Esophagus (tissue), 2 donors: ENCODE results near the gene CPNE4. TPM values are rescaled to one million over a fixed set of nuclear protein-coding genes. Genes with fewer than 3 reads are reported as not detected.

Source experiments
- H3K27ac ChIP-seq, 2 donors: one replicate each; pipeline ENCODE4 v1.5.1; 2013; ENCODE audit warnings: low read depth in 2 of 2, mild to moderate bottlenecking in 2 of 2, inconsistent platforms in 1 of 2, low read length in 1 of 2, moderate library complexity in 1 of 2
- H3K27me3 ChIP-seq, 2 donors: one replicate each; pipeline ENCODE4 v1.6.1; 2013; ENCODE audit warnings: low read length in 2 of 2, control low read depth in 1 of 2, mild to moderate bottlenecking in 1 of 2; ENCODE audit not compliant: insufficient read depth in 2 of 2, control insufficient read depth in 1 of 2
- H3K36me3 ChIP-seq, 2 donors: one replicate each; pipeline ENCODE4 v1.6.1; 2013; ENCODE audit warnings: low read length in 1 of 2; ENCODE audit not compliant: control insufficient read depth in 2 of 2, insufficient read depth in 2 of 2
- H3K4me1 ChIP-seq, 2 donors: one replicate each; pipeline ENCODE4 v1.6.1; 2013; ENCODE audit warnings: low read length in 1 of 2; ENCODE audit not compliant: control insufficient read depth in 2 of 2, insufficient read depth in 2 of 2
- H3K4me3 ChIP-seq, 2 donors: one replicate each; pipeline ENCODE4 v1.5.1; 2013; ENCODE audit warnings: low read length in 2 of 2, mild to moderate bottlenecking in 2 of 2, low read depth in 1 of 2, moderate library complexity in 1 of 2
- H3K9me3 ChIP-seq, 2 donors: one replicate each; pipeline ENCODE4 v1.6.1; 2013; ENCODE audit warnings: mild to moderate bottlenecking in 2 of 2, low read depth in 1 of 2, low read length in 1 of 2, moderate library complexity in 1 of 2; ENCODE audit not compliant: control insufficient read depth in 2 of 2, insufficient read depth in 1 of 2
- WGBS, 2 donors: extraction: QIAGEN DNeasy Blood & Tissue Kit; methylation state at CpG; one replicate each; pipeline ENCODE4 v1.1.7; 2013; 5-methylcytosine and 5-hydroxymethylcytosine counted together
- polyA plus RNA-seq, 2 donors: library from polyadenylated mRNA; stranded (reverse); fragments of 200-250 nt; gene quantifications; one replicate each; pipeline ENCODE4 v1.2.3, GENCODE V29; 2013
- donor health status: healthy with polysubstance abuse.
- donor health status: Bipolar disorder and iron deficiency.

Gene CPNE4
- polyA plus RNA-seq, 2 donors: 0.05 to 0.08 TPM

- no peak overlapping the region for H3K27ac ChIP-seq
- 52% methylated on average over 9 of the region's 9 CpGs for WGBS, 2 donors
- no peaks in the 10 kb centered on the region for H3K27me3 ChIP-seq
- H3K9me3 ChIP-seq: no peaks in the 10 kb centered on the region
- no peaks in the 10 kb centered on the region for H3K4me1 ChIP-seq
- no peaks in the 10 kb centered on the region for H3K36me3 ChIP-seq
- H3K4me3 ChIP-seq: no peak overlapping the region
Observed at GRCh38 chr3:131843174-131843573, 191.6 kb downstream of the CPNE4 start.

GRCh38 chr3:131840156-131840797 is 194.5 kb downstream of the CPNE4 start:
- Histone ChIP-seq H3K27ac (no peak overlapping the region), H3K27me3 (no peaks in the 10 kb centered on the region), H3K9me3 (no peaks in the 10 kb centered on the region), H3K4me1 (no peaks in the 10 kb centered on the region), H3K36me3 (no peaks in the 10 kb centered on the region), H3K4me3 (no peak overlapping the region)
- 46 to 60% methylated on average over 1 of the region's 1 CpG for WGBS, 2 donors

GRCh38 chr3:131835906-131836305 is 198.9 kb downstream of the CPNE4 start:
- WGBS, 2 donors: 94 to 100% methylated on average over 1 of the region's 1 CpG
- H3K9me3 ChIP-seq: no peaks in the 10 kb centered on the region
- H3K27me3 ChIP-seq: no peaks in the 10 kb centered on the region
- H3K27ac ChIP-seq: no peak overlapping the region
- H3K4me1 ChIP-seq: no peaks in the 10 kb centered on the region
- H3K4me3 ChIP-seq: no peak overlapping the region
- H3K36me3 ChIP-seq: no peaks in the 10 kb centered on the region

GRCh38 chr3:131831608-131832007 is 203.2 kb downstream of the CPNE4 start:
- Histone ChIP-seq H3K4me1 (no peaks in the 10 kb centered on the region), H3K4me3 (no peak overlapping the region), H3K27ac (no peak overlapping the region), H3K9me3 (no peaks in the 10 kb centered on the region), H3K27me3 (no peaks in the 10 kb centered on the region), H3K36me3 (no peaks in the 10 kb centered on the region)
- 67 to 83% methylated on average over 4 of the region's 4 CpGs for WGBS, 2 donors

GRCh38 chr3:131821191-131821762 is 213.5 kb downstream of the CPNE4 start:
- Histone ChIP-seq H3K36me3 (no peaks in the 10 kb centered on the region), H3K4me3 (no peak overlapping the region), H3K27ac (no peak overlapping the region), H3K4me1 (no peaks in the 10 kb centered on the region), H3K9me3 (no peaks in the 10 kb centered on the region), H3K27me3 (no peaks in the 10 kb centered on the region)
- 57 to 61% methylated on average over 3 of the region's 3 CpGs for WGBS, 2 donors

- Histone ChIP-seq H3K27ac (no peak overlapping the region), H3K36me3 (no peaks in the 10 kb centered on the region), H3K27me3 (no peaks in the 10 kb centered on the region), H3K9me3 (no peaks in the 10 kb centered on the region), H3K4me3 (no peak overlapping the region), H3K4me1 (no peaks in the 10 kb centered on the region)
- WGBS, 2 donors: 60 to 72% methylated on average over 5 of the region's 5 CpGs
Observed at GRCh38 chr3:131819381-131820055, 215.3 kb downstream of the CPNE4 start.

GRCh38 chr3:131812433-131812832 is 222.4 kb downstream of the CPNE4 start:
- H3K36me3 ChIP-seq: no peaks in the 10 kb centered on the region
- no peaks in the 10 kb centered on the region for H3K4me1 ChIP-seq
- H3K4me3 ChIP-seq: no peak overlapping the region
- 89 to 93% methylated on average over 1 of the region's 1 CpG for WGBS, 2 donors
- no peaks in the 10 kb centered on the region for H3K27me3 ChIP-seq
- H3K9me3 ChIP-seq: no peaks in the 10 kb centered on the region
- H3K27ac ChIP-seq: no peak overlapping the region

GRCh38 chr3:131811481-131811880 is 223.3 kb downstream of the CPNE4 start:
- Histone ChIP-seq H3K36me3 (no peaks in the 10 kb centered on the region), H3K27me3 (no peaks in the 10 kb centered on the region), H3K4me1 (no peaks in the 10 kb centered on the region), H3K4me3 (no peak overlapping the region), H3K27ac (no peak overlapping the region), H3K9me3 (no peaks in the 10 kb centered on the region)
- 82 to 86% methylated on average over 2 of the region's 2 CpGs for WGBS, 2 donors

GRCh38 chr3:131807822-131808221 is 227.0 kb downstream of the CPNE4 start:
- Histone ChIP-seq H3K9me3 (no peaks in the 10 kb centered on the region), H3K4me1 (no peaks in the 10 kb centered on the region), H3K27me3 (no peaks in the 10 kb centered on the region), H3K27ac (no peak overlapping the region), H3K4me3 (no peak overlapping the region), H3K36me3 (no peaks in the 10 kb centered on the region)
- WGBS, 2 donors: 86 to 91% methylated on average over 3 of the region's 3 CpGs

- Histone ChIP-seq H3K4me3 (no peak overlapping the region), H3K9me3 (no peaks in the 10 kb centered on the region), H3K4me1 (no peaks in the 10 kb centered on the region), H3K27me3 (no peaks in the 10 kb centered on the region), H3K36me3 (no peaks in the 10 kb centered on the region), H3K27ac (no peak overlapping the region)
- 61 to 65% methylated on average over 4 of the region's 4 CpGs for WGBS, 2 donors
Observed at GRCh38 chr3:131806736-131807135, 228.1 kb downstream of the CPNE4 start.
